ENCODE measurements around the gene COL5A2.

- TF ChIP-seq CTCF (IDR thresholded peaks at IDR 0.05): no peak
- no peak for TF ChIP-seq POLR2A (IDR thresholded peaks at IDR 0.05)
Observed at GRCh38 chr2:189157939-189158338, 21.6 kb downstream of the COL5A2 start.

Data from adrenal gland (tissue), 5 donors.